ENCODE data around the gene CCNY.
A peak's percentile ranks its signal among the peaks of the same experiment; 100 is the strongest.

CCNY gene

DNA sequence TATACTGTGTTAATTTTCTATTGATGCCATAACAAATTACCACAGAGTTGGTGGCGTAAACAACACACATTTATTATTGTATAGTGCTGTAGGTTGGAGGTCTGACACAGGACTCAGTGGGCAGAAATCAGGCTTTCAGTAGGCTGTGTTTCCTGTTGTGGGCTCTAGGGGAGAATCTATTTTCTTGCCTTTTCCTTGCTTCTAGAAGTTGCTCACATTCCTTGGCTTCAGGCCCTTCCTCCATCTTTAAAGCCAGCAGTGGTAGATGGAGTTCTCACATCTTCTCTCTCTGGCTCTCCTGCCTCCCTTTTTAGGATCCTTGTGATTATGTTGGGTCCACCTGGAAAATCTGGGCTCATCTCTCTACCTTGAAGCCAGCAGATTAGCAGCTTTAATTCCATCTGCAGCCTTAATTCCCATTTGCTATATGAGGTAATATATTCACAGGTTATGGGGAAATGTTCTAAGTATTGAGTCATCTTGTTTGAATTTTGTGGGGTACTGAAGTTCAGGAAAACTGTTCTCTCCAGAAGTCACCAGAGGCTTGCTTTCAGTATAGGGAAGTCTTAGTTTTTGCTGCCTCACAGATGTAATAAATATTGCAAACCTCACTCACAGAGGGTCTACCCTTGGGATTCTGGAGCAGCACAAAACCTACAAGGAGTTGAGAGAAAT lies 38.9 kb downstream of the CCNY start:
- Histone ChIP-seq H3K4me1 (ENCODE audit: low read length) (peaks cover 23% of the 10 kb centered on the region), H3K4me2 (ENCODE audit: low read length) (no peak overlapping the region), H3K36me3 (replicated peaks; ENCODE audit: low read depth, low read length) (no peaks in the 10 kb centered on the region), H3K9ac (ENCODE audit: low read length) (no peak overlapping the region), H2AFZ (ENCODE audit: low read depth, low read length) (no peak overlapping the region), H3K79me2 (ENCODE audit: low read length) (peaks cover 51% of the 10 kb centered on the region), H3K9me3 (ENCODE audit: insufficient read depth, low read length) (no peaks in the 10 kb centered on the region), H4K20me1 (ENCODE audit: insufficient read depth, low read length) (peaks cover 37% of the 10 kb centered on the region), H3K27ac (ENCODE audit: low read length) (no peak overlapping the region), H3K4me3 (ENCODE audit: low read length) (no peak overlapping the region), H3K27me3 (ENCODE audit: low read depth, low read length) (no peaks in the 10 kb centered on the region)
- TF ChIP-seq EZH2phosphoT487 (IDR thresholded peaks at IDR 0.05; ENCODE audit: low read depth), result no peak
- TF ChIP-seq, protein P1, sequence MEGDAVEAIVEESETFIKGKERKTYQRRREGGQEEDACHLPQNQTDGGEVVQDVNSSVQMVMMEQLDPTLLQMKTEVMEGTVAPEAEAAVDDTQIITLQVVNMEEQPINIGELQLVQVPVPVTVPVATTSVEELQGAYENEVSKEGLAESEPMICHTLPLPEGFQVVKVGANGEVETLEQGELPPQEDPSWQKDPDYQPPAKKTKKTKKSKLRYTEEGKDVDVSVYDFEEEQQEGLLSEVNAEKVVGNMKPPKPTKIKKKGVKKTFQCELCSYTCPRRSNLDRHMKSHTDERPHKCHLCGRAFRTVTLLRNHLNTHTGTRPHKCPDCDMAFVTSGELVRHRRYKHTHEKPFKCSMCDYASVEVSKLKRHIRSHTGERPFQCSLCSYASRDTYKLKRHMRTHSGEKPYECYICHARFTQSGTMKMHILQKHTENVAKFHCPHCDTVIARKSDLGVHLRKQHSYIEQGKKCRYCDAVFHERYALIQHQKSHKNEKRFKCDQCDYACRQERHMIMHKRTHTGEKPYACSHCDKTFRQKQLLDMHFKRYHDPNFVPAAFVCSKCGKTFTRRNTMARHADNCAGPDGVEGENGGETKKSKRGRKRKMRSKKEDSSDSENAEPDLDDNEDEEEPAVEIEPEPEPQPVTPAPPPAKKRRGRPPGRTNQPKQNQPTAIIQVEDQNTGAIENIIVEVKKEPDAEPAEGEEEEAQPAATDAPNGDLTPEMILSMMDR (IDR thresholded peaks at IDR 0.05; ENCODE audit: low read depth, low read length), result no peak

GRCh38 chr10:35377050-35377728 lies 40.9 kb downstream of the CCNY start:
- Histone ChIP-seq H3K4me3 (ENCODE audit: low read length) (no peak overlapping the region), H3K4me1 (ENCODE audit: low read length) (peaks cover 23% of the 10 kb centered on the region), H4K20me1 (ENCODE audit: insufficient read depth, low read length) (peaks cover 34% of the 10 kb centered on the region), H2AFZ (ENCODE audit: low read depth, low read length) (no peak overlapping the region), H3K9ac (ENCODE audit: low read length) (no peak overlapping the region), H3K4me2 (ENCODE audit: low read length) (no peak overlapping the region), H3K79me2 (ENCODE audit: low read length) (peaks cover 55% of the 10 kb centered on the region), H3K27ac (ENCODE audit: low read length) (no peak overlapping the region), H3K9me3 (ENCODE audit: insufficient read depth, low read length) (no peaks in the 10 kb centered on the region), H3K27me3 (ENCODE audit: low read depth, low read length) (no peaks in the 10 kb centered on the region), H3K36me3 (replicated peaks; ENCODE audit: low read depth, low read length) (no peaks in the 10 kb centered on the region)
- no peak for TF ChIP-seq EZH2phosphoT487 (IDR thresholded peaks at IDR 0.05; ENCODE audit: low read depth)
- TF ChIP-seq, protein P1 (IDR thresholded peaks at IDR 0.05; ENCODE audit: low read depth, low read length), result no peak

GRCh38 chr10:35378541-35379210 lies 42.4 kb downstream of the CCNY start:
- H3K4me3 ChIP-seq (ENCODE audit: low read length), result peak overlapping the region; percentile 26
- no peaks in the 10 kb centered on the region for H3K27me3 ChIP-seq (ENCODE audit: low read depth, low read length)
- H3K4me2 ChIP-seq (ENCODE audit: low read length), result peak overlapping the region; percentile 45
- no peak overlapping the region for H3K27ac ChIP-seq (ENCODE audit: low read length)
- H3K9me3 ChIP-seq (ENCODE audit: insufficient read depth, low read length), result no peaks in the 10 kb centered on the region
- H3K79me2 ChIP-seq (ENCODE audit: low read length), result peaks cover 56% of the 10 kb centered on the region
- peaks cover 23% of the 10 kb centered on the region for H3K4me1 ChIP-seq (ENCODE audit: low read length)
- no peaks in the 10 kb centered on the region for H3K36me3 ChIP-seq (replicated peaks; ENCODE audit: low read depth, low read length)
- no peak overlapping the region for H3K9ac ChIP-seq (ENCODE audit: low read length)
- no peak for TF ChIP-seq EZH2phosphoT487 (IDR thresholded peaks at IDR 0.05; ENCODE audit: low read depth)
- H4K20me1 ChIP-seq (ENCODE audit: insufficient read depth, low read length), result peaks cover 34% of the 10 kb centered on the region
- no peak overlapping the region for H2AFZ ChIP-seq (ENCODE audit: low read depth, low read length)

DNA sequence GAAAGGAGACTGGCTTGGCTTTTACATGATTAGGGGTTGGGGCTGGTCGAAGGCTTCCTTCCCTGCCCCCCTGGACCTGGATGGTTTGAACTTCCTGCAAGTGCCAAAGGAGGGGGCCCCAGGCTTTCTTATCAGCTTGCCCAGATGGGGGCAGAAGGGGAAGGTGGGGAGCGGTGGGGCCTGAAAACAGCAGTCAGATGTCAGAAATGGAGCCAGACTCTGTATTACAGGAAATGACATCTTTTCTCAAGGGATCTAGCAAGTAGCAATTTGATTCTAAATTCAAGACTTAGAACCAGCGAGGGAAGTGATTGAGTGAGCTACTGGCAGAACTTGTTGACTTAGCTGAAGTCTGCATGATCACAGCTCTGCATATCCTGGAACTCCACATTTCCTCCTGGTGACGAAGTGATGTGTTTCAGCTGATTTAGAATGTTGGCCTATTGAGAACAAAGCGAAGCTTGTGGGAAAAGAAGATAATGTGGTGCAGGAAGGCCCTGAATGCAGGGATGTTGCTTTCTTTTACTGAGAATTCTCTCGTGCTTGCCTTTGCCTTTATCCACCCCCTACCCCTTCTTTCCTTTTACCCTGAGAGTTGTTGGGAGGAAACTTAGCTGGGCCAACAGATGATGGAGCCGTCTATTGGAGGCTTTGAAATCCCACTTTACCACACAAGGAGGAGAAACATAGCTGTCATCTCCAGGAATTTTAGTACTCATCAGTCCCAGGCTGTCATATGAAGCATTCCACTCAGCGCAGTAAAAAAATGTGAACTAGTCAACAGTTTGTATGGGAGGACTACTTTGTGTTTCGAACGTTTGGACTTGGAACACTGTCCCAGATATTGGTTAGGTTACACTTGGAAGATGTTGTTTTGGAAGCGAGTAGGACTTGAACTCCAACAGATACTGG lies 43.2 kb downstream of the CCNY start:
- no peak overlapping the region for H3K9ac ChIP-seq (ENCODE audit: low read length)
- no peak for TF ChIP-seq EZH2phosphoT487 (IDR thresholded peaks at IDR 0.05; ENCODE audit: low read depth)
- TF ChIP-seq, protein P1 (IDR thresholded peaks at IDR 0.05; ENCODE audit: low read depth, low read length), result peak; percentile 43
- H3K36me3 ChIP-seq (replicated peaks; ENCODE audit: low read depth, low read length), result no peaks in the 10 kb centered on the region
- no peaks in the 10 kb centered on the region for H3K27me3 ChIP-seq (ENCODE audit: low read depth, low read length)
- peak overlapping the region; percentile 26 for H3K4me3 ChIP-seq (ENCODE audit: low read length)
- no peak overlapping the region for H3K27ac ChIP-seq (ENCODE audit: low read length)
- H3K4me1 ChIP-seq (ENCODE audit: low read length), result peaks cover 23% of the 10 kb centered on the region
- peaks cover 34% of the 10 kb centered on the region for H4K20me1 ChIP-seq (ENCODE audit: insufficient read depth, low read length)
- H2AFZ ChIP-seq (ENCODE audit: low read depth, low read length), result no peak overlapping the region
- peak overlapping the region; percentile 45 for H3K4me2 ChIP-seq (ENCODE audit: low read length)
- H3K9me3 ChIP-seq (ENCODE audit: insufficient read depth, low read length), result no peaks in the 10 kb centered on the region
- H3K79me2 ChIP-seq (ENCODE audit: low read length), result peaks cover 59% of the 10 kb centered on the region

All from OCI-LY3 (cell line).